HG02840 (cell line): ENCODE measurements around the gene HSPG2.
"Not testable (repeated sequence)": the region's sequence is repeated elsewhere in the genome, so short reads cannot be mapped to it uniquely, and the experiment has no call there.

Source experiments
- ATAC-seq: cut with Tn5 transposase; IDR thresholded peaks from one replicate; pipeline ENCODE4 v1.9.1; 2021; ENCODE audit warnings: mild to moderate bottlenecking, moderate library complexity, moderate number of reproducible peaks; ENCODE audit not compliant: unreplicated experiment, low FRiP score

Gene HSPG2

GRCh38 chr1:21937034-21937371 lies at the start of gene HSPG2:
TSS of gene HSPG2 (minus strand) at chr1:21937310. CDS start at chr1:21937217, 93 bp downstream.
- ATAC-seq = no peak

- not testable (repeated sequence) for ATAC-seq
These were observed 49.3 kb upstream of the HSPG2 start for GRCh38 chr1:21986386-21986785.

DNA sequence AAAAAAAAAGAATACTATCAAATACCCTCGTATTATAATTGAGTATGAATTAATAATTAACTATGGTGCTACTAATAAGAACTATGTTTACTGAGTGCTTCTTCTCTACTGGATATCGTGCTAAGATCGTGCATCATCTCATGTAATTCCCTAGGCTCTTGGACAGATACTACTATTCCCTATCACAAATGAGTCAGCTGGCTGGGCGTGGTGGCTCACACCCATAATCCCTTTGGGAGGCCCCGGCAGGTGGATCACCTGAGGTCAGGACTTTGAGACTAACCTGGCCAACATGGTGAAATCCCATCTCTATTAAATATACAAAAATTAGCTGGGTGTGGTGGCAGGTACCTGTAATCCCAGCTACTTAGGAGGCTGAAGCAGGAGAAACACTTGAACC lies 48.8 kb upstream of the HSPG2 start:
- ATAC-seq = not testable (repeated sequence)

- not testable (repeated sequence) for ATAC-seq
These were observed 46.4 kb upstream of the HSPG2 start for GRCh38 chr1:21983539-21983938.

DNA sequence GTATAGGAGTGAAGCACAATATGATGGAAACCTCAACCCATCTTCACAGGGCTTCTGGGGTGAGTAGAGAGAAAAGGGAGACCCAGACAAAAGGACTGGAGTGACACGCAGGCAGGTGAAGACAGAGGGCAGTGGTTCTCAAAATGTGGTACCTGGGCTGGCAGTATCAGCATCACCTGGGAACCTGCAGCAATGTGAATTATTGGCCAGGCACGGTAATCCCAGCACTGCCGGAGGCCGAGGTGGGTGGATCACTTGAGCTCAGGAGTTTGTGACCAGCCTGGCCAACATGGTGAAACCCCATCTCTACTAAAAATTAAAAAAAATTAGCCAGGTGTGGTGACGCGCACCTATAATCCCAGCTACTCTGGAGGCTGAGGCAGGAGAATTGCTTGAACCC lies 45.0 kb upstream of the HSPG2 start:
- not testable (repeated sequence) for ATAC-seq

- ATAC-seq = not testable (repeated sequence)
These were observed 44.1 kb upstream of the HSPG2 start for GRCh38 chr1:21981253-21981652.

DNA sequence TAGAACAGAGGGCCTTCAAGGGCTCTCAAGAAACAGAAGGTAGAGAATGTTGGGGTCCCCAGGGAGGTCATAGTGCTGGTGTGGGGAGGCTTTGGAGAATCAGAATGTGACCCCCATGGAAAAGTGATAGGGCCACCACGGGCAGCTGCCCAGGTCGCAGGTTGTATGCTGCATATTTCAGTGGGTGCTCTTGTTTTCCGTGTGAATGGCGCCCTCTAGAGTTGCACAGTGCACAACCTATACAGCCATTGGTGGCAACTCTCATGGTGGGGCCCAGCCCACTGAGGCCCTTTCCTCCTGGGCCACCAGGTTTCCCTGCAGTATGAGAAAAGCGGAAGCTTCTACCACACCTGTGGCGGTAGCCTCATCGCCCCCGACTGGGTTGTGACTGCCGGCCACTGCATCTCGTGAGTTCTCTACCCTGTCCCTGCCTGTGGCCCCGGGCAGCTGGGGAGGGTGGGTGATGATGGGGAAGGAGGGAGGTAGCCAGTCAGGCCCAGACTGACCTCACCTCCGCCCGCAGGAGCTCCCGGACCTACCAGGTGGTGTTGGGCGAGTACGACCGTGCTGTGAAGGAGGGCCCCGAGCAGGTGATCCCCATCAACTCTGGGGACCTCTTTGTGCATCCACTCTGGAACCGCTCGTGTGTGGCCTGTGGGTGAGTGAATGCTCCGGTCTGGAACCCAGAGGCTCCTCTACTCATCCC lies 43.6 kb upstream of the HSPG2 start:
- ATAC-seq = not testable (repeated sequence)

GRCh38 chr1:21978209-21978608 lies 41.1 kb upstream of the HSPG2 start:
- ATAC-seq = not testable (repeated sequence)

GRCh38 chr1:21976703-21977239 lies 39.7 kb upstream of the HSPG2 start, which contains the start of gene CELA3B:
TSS of gene CELA3B (plus strand) at chr1:21977022. CDS start at chr1:21977040, 18 bp downstream.
- not testable (repeated sequence) for ATAC-seq

DNA sequence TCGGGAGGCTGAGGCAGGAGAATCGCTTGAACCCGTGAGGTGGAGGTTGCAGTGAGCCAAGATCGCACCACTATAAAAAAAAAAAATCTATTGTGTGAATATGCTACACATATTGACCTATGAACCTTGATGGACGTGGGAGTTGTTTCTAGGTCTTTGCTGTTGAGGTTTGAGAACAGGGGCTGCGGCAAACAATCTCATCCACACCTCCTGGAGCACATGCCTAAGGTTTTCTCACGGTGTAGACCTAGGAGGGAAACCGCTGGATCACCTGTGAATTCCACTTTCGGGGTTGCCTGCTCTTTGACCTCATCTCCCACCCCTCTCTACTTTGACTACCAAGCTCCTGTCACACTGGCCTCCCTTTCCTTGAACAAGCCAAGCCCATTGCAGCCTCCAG lies 38.2 kb upstream of the HSPG2 start:
- ATAC-seq = not testable (repeated sequence)

- not testable (repeated sequence) for ATAC-seq
These were observed 37.6 kb upstream of the HSPG2 start for GRCh38 chr1:21974699-21975098.

- ATAC-seq = not testable (repeated sequence)
These were observed 36.8 kb upstream of the HSPG2 start for GRCh38 chr1:21973948-21974347.

- ATAC-seq = not testable (repeated sequence)
These were observed 35.9 kb upstream of the HSPG2 start for GRCh38 chr1:21972973-21973441.

GRCh38 chr1:21970523-21970922 lies 33.4 kb upstream of the HSPG2 start:
- ATAC-seq = not testable (repeated sequence)

DNA sequence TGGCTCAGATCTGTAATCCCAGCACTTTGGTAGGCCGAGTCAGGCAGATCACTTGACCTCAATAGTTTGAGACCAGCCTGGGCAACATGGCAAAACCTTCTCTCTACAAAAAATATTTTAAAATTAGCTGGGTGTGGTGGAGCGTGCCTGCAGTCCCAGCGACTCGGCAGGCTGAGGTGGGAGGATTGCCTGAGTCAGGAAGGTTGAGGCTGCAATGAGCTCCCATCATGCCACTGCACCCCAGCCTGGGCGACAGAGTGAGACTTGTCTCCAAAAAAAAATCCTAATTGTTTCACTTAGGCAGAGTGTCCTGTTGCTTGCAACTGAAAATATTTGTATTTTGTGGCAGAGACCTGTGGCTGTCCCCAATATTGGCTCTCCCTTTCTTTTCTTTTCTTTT lies 32.0 kb upstream of the HSPG2 start:
- not testable (repeated sequence) for ATAC-seq

- not testable (repeated sequence) for ATAC-seq
These were observed 30.1 kb upstream of the HSPG2 start for GRCh38 chr1:21967216-21967615.

DNA sequence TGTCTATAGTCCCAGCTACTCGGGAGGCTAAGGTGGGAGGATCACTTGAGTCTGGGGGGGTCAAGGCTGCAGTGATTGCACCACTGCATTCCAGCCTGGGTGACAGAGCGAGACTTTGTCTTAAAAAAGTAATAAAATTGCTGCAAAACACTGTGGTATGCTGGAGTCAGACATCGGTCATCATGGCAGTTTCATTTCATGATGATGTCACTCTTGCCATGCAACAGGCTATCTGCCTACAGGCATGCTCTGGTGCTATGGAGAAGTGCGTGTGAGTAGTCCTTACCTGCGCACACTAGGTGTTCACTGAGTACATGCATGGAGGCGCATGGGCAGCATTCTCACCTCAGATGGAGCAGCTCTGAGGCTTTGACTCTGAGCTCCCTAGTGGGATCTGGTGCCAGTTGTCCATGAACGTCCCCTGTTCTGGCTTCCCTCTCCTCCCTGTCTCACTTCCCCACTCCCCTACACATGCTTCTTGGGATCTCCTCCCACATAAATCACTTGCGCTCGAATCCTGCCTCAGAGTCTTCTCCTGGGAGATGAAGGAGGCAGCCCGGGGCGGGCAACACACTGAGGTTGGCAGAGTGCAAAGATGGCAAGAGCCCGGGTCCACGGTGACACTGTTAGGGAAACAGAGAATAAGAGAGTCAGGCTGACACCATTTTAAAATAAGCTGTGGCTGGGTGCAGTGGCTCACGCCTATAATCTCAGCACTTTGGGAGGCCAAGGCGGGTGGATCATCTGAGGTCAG lies 29.3 kb upstream of the HSPG2 start:
- no peak for ATAC-seq

DNA sequence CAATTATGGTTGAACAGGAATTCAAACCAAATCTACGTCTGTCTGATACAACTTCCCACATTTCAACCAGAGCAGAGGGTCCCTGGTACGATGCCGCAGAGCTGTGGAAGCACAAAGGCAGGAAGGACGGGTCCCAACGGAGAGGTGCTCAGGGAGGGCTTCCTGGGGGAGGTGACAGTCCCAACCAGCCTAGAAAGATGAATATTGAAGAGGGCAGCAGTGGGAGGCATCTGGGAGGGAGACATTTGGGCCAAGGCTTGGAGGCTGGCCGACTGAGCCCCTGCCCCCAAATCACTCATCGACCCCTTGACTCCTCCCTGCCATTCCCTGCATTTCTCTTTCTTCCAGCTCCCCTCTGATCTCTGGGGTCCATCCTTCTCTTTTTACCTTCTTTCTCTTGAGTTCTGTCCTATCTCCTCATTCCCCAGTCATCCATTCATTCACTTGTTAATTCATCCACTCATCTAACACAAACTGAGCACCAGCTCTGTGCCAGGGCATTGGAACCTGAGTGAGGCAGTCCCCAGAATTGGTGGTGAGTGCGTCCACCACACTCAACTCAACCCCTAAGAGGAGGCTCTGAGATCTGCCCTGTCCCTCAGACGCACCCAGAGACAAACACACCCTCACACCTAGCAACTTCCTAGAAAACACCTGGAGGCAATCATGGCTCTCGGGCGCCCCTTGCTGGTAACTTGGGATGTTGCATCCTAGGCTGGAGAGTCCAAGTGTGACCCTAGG lies 26.5 kb upstream of the HSPG2 start:
- ATAC-seq = no peak

DNA sequence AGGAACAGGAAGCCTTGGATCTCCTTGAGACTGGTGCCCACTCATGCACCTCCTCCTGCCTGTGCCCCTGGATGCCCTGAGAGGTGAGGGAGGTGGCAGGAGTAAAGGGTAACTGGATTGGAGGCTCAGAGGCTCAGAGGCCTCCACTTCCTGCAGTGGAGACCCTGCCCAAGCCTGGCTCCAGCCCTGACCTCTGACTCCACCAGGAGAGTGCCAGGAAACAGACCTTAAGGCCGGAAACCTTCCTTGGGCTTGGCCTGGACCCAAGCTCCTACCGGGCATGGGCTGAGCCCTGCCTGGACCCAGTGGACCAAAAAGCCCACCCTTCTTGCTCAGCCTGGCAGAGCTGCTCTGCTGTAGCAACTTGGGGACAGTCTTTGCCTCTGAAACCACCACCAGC lies 24.7 kb upstream of the HSPG2 start:
- ATAC-seq = no peak

DNA sequence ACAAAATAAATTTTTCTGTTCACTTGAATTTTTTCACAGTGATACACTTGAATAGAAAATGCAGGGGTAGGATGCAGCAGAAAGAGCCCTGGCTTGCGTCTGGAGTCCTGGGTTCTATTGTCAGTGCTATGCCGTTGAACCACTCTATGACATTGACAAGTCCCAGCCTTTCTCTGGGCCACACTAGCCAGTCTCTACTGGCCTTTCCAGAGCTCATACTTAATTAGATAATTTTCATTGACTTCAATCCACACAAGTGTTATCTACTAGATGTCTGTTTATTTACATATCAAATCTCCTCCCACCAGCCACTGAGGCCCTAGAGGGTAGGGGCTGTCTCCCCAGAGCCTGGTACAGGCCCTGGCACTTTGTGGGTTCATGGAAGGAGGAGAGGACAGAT lies 24.2 kb upstream of the HSPG2 start:
- ATAC-seq = no peak
